NK-92 treated with Interleukin-12 subunit alpha and Interleukin-12 subunit beta, amount 100 ng/mL, for 24 hours (cell line): ENCODE data around the gene CNTNAP2.

Experiments used
- DNase-seq: peaks from one replicate; lab custom pipeline; 2025; lab: John Stamatoyannopoulos, UW

CNTNAP2 gene

DNA sequence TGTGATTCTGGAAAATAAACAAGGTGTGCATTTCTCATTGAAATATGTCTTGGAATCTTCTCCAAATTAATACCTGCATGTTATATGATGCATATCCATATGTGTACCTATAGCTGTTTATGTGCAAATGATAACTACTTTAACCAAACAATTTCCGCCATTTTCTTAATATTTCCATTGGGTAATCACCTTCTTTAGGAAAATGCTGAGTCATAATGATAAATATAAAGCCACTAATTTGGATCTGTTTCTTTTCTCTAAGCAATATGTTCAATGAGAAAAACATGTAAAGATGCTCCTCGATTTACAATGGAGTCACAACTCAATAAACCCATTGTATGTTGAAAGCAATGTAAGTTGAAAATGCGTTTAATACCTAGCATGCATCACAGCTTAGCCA is 574.4 kb downstream of the CNTNAP2 start:
- DNase-seq: no peak

- DNase-seq: no peak
These were observed 582.5 kb downstream of the CNTNAP2 start for GRCh38 chr7:146698995-146699610.

- no peak for DNase-seq
These were observed 583.5 kb downstream of the CNTNAP2 start for GRCh38 chr7:146700015-146700560.

DNA sequence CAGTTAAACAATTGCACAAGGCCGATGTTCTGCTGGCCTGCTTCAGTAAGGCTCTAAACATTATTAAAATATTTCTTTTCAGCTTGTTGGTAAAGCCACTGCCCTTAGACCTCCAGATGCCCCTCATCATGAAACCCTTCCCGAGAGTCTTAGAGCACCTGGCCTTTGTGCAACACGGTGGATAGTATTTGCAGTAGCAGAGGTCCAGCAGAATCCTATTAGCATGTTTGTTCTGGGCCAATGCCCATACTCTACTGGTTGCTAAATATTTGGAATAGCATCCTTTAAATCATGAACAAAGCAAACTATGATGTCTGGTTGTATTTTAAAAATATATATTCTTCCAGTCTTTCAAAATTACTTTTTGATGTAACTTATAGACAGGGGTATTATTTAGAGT is 584.6 kb downstream of the CNTNAP2 start:
- DNase-seq: no peak

- DNase-seq: no peak
These were observed 586.3 kb downstream of the CNTNAP2 start for GRCh38 chr7:146702898-146703297.

DNA sequence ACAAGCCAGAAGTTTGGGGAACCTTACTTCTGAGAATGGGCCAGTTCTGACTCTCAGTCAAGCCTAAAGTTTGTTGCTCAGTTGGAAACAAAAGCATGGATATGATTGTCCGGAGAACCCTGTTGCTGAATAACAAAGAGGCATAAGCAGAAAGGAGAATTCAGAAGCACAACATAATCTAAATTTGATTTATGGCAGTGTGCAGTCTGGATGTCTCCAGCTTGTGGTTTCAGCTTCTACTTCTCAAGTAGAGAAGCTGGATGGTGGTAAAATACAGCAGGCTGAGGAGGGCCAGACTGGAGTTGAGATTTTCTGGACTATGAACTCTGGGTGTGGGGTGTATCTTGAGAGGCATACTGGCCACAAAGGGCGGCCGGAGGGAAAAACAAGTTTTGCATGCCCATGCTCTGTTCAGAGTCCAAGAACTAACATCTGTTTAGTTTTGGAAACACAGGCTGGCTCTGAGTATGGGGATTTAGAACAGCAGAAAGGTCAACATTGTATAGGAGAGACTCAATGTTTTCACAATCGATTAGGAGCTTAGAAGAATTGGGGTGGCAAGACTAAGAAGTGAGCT is 592.9 kb downstream of the CNTNAP2 start:
- DNase-seq: no peak

- no peak for DNase-seq
These were observed 596.6 kb downstream of the CNTNAP2 start for GRCh38 chr7:146713205-146713604.

- DNase-seq: no peak
These were observed 597.3 kb downstream of the CNTNAP2 start for GRCh38 chr7:146713934-146714333.

GRCh38 chr7:146720195-146720594 is 603.6 kb downstream of the CNTNAP2 start:
- no peak for DNase-seq

DNA sequence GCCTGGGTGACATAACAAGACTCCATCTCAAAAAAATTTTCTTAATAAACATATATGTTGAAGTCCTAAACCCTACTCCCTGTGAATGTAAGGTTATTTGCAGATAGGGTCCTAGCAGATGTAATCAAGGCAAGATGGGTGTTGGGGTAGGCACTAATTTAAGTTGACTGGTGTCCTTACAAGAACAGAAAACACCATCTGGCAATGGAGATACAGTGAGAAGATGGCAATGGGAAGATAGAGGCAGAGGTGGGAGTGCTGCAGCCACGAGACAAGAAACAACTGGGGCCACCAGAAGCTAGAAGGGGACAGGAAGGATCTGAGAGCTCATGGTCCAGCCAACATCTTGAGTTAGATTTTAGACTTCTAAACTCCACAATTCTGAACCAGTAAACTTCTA is 606.4 kb downstream of the CNTNAP2 start:
- DNase-seq: no peak

DNA sequence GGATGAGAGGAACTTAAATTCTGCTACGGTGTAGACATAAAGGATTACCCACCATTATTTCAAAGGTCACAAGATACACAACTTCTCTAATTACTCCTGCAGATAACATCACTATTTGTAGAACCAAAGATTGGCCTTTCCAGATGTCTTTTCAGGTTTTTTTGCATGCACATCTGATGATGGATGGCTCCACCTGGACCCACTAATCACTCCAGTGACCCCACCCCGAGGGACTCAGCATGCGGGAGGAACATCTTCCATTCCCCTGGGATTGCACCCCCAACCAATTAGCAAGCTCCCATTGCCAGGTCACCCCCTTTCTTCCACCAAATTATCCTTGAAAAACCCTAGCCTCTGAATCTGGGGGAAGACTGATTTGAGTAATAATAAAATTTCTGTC is 608.9 kb downstream of the CNTNAP2 start:
- DNase-seq: no peak

- DNase-seq: no peak
These were observed 611.5 kb downstream of the CNTNAP2 start for GRCh38 chr7:146728141-146728540.

GRCh38 chr7:146728611-146729010 is 612.0 kb downstream of the CNTNAP2 start:
- no peak for DNase-seq

DNA sequence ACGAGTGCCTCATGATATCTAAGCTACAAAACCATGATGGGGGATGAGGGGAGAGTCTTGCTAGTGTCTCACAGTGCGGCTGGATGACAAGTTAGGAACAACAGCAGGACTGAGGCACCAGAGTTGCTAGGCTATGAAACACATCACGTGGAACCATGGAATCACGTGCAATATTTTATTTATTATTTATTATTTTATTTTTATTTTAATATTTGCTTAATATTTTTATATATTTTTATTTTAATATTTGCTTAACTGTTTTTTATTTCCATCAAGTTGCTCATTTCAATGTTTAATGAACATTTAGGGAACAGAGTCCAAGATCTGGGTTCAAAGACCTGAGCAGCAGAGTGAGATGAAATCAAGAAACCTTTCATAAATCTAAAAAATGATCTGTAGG is 614.6 kb downstream of the CNTNAP2 start:
- no peak for DNase-seq

GRCh38 chr7:146735992-146736391 is 619.4 kb downstream of the CNTNAP2 start:
- DNase-seq: no peak

- no peak for DNase-seq
These were observed 620.0 kb downstream of the CNTNAP2 start for GRCh38 chr7:146736446-146737190.

GRCh38 chr7:146740039-146740438 is 623.4 kb downstream of the CNTNAP2 start:
- no peak for DNase-seq

- DNase-seq: no peak
These were observed 625.3 kb downstream of the CNTNAP2 start for GRCh38 chr7:146741911-146742310.

- no peak for DNase-seq
These were observed 637.8 kb downstream of the CNTNAP2 start for GRCh38 chr7:146754385-146754784.

DNA sequence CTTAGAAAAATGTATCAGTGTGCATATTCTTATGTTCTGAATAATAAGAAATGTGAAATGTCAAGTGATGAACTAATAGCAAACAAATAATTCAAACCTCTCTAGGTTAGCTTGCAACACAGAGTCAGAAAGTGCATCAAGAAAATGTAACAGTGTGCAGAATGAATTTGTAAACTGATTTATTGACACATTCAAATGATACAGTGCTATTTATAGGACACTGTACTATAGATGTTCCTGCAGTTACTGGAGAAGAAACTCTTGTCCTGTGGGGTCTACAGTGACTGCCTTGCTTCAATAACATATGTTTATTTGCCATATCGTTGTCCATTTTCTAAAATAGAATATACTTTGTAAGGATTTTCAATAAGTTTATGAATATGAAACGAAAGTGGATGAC is 639.0 kb downstream of the CNTNAP2 start:
- DNase-seq: no peak

- no peak for DNase-seq
These were observed 647.9 kb downstream of the CNTNAP2 start for GRCh38 chr7:146764458-146764857.

DNA sequence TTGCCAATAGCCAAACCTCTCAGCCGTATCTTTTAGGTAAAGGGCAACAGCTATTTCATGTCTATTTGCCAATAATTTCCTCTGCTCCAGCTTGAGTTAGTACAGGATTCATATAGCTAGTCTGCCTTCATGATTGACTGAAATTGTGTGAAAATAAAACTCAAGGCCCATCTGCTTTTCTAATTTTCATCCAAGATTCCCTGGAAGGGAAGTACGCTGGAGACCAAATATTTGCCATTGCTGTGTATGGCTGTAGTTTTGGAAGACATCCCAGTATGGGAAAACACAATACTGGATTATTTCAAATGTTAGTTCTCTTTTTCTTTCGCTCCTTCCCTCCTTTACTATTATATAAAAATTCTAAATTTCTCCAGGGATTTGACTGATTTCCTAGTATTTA is 652.4 kb downstream of the CNTNAP2 start:
- DNase-seq: no peak

- DNase-seq: no peak
These were observed 656.0 kb downstream of the CNTNAP2 start for GRCh38 chr7:146772601-146773000.
